Hepatocyte (in vitro differentiated cells): ENCODE data around the gene ASL.
"Not testable (repeated sequence)": the region's sequence is repeated elsewhere in the genome, so short reads cannot be mapped to it uniquely, and the experiment has no call there.

ENCODE experiments used
- CTCF ChIP-seq: fragments of 200-600 bp; sonication (generic); IDR thresholded peaks from 2 replicates; pipeline ENCODE4 v1.5.1; 2016; ENCODE audit warnings: antibody characterized with exemption, mild to moderate bottlenecking; ENCODE audit not compliant: poor library complexity
- EZH2 ChIP-seq: fragments of 200-600 bp; sonication (generic); IDR thresholded peaks from 2 replicates; pipeline ENCODE4 v1.6.1; 2016; ENCODE audit warnings: antibody characterized with exemption, mild to moderate bottlenecking, borderline replicate concordance

GRCh38 chr7:66108410-66108809, 32.8 kb downstream of the ASL start:
- TF ChIP-seq EZH2, CTCF: not testable (repeated sequence)
